Cortex of kidney (tissue), 1 donor: ENCODE data around the gene CSNK2B.

Experiments
- DNase-seq: peaks from one replicate; lab custom pipeline; 2025; lab: John Stamatoyannopoulos, UW

Gene CSNK2B

GRCh38 chr6:31665501-31666336 lies at the start of gene CSNK2B:
Gene CSNK2B (plus strand): TSS chr6:31666080. CDS start chr6:31666832, 752 bp downstream.
- DNase-seq: peak; percentile 44

GRCh38 chr6:31617010-31617409 lies 48.9 kb upstream of the CSNK2B start:
- no peak for DNase-seq

GRCh38 chr6:31619805-31620585 lies 45.9 kb upstream of the CSNK2B start:
- no peak for DNase-seq

GRCh38 chr6:31620586-31621319 lies 45.1 kb upstream of the CSNK2B start, which contains the start of gene PRRC2A:
Gene PRRC2A (plus strand): TSS chr6:31620715. CDS start chr6:31622790, 2,075 bp downstream.
- DNase-seq: peak; percentile 35

GRCh38 chr6:31621320-31621939 lies 44.5 kb upstream of the CSNK2B start:
- DNase-seq: no peak

GRCh38 chr6:31621991-31622390 lies 43.9 kb upstream of the CSNK2B start:
- DNase-seq: no peak

GRCh38 chr6:31622684-31623091 lies 43.2 kb upstream of the CSNK2B start:
- no peak for DNase-seq

- no peak for DNase-seq
These were observed 41.8 kb upstream of the CSNK2B start for GRCh38 chr6:31624070-31624469.

- DNase-seq: no peak
These were observed 38.9 kb upstream of the CSNK2B start for GRCh38 chr6:31626952-31627351.

GRCh38 chr6:31627690-31628287 lies 38.1 kb upstream of the CSNK2B start:
- DNase-seq: no peak

- DNase-seq: no peak
These were observed 36.9 kb upstream of the CSNK2B start for GRCh38 chr6:31629014-31629413.

GRCh38 chr6:31630177-31630934 lies 35.5 kb upstream of the CSNK2B start:
- DNase-seq: no peak

- DNase-seq: no peak
These were observed 34.7 kb upstream of the CSNK2B start for GRCh38 chr6:31631209-31631608.

- DNase-seq: no peak
These were observed 34.1 kb upstream of the CSNK2B start for GRCh38 chr6:31631681-31632278.

- no peak for DNase-seq
These were observed 33.5 kb upstream of the CSNK2B start for GRCh38 chr6:31632279-31632946.

- DNase-seq: no peak
These were observed 32.4 kb upstream of the CSNK2B start for GRCh38 chr6:31633447-31633846.

- DNase-seq: no peak
These were observed 31.7 kb upstream of the CSNK2B start for GRCh38 chr6:31634131-31634530.

GRCh38 chr6:31634969-31635575 lies 30.8 kb upstream of the CSNK2B start:
- DNase-seq: no peak
